Camera-type eye (tissue), 1 donor: ENCODE data around the gene GIGYF1. TPM values are rescaled to one million over a fixed set of nuclear protein-coding genes. Genes with fewer than 3 reads are reported as not detected.

Source experiments
- total RNA-seq: library from RNA; depleted of rRNA; stranded (reverse); fragments of >200 nt; gene quantifications from one replicate; pipeline ENCODE4 v1.2.3, GENCODE V29; 2014

Gene GIGYF1, protein sequence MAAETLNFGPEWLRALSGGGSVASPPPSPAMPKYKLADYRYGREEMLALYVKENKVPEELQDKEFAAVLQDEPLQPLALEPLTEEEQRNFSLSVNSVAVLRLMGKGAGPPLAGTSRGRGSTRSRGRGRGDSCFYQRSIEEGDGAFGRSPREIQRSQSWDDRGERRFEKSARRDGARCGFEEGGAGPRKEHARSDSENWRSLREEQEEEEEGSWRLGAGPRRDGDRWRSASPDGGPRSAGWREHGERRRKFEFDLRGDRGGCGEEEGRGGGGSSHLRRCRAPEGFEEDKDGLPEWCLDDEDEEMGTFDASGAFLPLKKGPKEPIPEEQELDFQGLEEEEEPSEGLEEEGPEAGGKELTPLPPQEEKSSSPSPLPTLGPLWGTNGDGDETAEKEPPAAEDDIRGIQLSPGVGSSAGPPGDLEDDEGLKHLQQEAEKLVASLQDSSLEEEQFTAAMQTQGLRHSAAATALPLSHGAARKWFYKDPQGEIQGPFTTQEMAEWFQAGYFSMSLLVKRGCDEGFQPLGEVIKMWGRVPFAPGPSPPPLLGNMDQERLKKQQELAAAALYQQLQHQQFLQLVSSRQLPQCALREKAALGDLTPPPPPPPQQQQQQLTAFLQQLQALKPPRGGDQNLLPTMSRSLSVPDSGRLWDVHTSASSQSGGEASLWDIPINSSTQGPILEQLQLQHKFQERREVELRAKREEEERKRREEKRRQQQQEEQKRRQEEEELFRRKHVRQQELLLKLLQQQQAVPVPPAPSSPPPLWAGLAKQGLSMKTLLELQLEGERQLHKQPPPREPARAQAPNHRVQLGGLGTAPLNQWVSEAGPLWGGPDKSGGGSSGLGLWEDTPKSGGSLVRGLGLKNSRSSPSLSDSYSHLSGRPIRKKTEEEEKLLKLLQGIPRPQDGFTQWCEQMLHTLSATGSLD (N-terminal part only)
- total RNA-seq, result 45.0 TPM

DNA sequence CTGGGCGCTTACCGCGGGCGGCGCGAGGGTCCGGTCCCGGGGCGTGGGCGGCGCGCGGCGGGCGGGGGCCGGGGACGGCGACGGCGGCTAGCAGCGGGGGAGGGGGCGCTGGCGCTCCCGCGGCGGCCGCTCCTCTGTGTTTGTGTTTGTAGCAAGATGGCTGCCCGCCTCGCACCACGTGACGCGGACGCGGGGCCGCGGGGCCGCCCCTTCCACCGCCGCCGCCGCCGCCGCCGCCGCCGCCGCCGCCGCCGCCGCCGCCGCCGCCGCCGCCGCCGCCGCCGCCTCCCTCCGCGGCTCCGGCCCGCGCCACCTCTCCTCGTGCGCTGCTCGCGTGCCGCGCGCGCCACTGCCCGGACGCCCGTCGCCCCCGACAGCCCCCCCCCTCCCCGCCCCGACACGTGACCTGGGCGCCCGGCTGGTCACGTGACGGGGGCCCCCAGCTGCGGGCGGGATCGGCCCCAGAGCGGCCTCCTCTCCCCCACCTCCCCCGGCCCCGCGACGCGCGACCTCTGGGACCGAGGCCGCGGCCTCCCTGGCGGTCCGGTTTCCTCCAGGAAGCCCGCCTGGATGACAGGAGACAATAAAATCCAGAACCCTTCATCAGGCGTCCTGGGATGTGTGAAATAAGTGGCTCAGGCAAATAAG, at the start of gene GIGYF1:
GIGYF1 (minus strand) TSS at position 153 of the 648 bp plus-strand sequence. CDS start 6,012 bp downstream, outside the sequence.

DNA sequence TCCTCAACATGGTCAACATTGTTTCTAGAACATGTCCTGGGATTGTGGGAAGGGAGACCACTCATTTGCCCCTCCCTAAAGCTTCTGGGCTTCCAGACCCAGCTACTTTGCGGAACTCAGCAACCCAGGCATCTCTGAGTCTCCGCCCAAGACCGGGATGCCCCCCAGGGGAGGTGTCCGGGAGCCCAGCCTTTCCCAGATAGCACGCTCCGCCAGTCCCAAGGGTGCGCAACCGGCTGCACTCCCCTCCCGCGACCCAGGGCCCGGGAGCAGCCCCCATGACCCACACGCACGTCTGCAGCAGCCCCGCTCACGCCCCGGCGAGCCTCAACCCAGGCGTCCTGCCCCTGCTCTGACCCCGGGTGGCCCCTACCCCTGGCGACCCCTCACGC, 26.2 kb upstream of the GIGYF1 start, which contains the start of gene EPO:
EPO (plus strand) TSS at position 190 of the 392 bp plus-strand sequence. CDS start 513 bp downstream, outside the sequence.

DNA sequence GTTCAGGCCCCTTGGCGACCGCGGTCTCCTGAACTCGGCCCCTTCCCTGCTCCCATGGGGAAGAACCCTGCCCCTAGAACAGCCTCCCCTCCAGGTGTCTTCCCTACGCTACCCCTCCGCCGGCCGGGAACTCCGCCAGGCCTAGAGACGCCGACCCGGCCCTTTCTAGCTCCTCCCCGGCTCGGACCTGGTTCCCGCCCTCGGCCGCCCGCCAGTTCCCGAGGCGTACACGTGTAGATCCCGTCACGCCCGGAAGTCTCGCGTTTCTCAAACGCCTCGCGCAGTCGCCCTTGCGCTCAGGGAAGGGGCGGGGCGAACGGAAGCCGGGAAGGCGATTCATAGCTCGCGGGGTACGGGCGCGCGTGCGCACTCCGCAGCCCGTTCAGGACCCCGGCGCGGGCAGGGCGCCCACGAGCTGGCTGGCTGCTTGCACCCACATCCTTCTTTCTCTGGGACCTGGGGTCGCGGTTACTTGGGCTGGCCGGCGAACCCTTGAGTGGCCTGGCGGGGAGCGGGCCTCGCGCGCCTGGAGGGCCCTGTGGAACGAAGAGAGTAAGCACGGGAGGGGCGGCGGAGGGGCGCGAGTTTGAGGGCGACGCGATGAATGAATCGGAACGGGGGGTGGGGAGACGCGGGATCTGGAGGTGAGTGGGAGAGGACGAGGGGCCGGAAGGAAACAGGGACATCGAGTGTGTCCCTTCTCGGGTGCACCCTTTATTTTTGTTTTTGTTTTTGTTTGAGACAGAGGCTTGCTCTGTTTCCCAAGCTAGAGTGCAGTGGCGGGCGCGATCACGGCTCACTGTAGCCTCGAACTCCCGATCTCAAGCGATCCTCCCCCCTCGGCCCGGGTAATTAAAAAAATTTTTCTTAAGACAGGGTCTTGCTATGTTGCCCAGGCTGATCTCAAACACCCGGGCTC, 12.0 kb upstream of the GIGYF1 start, which contains the start of gene POP7:
POP7 (plus strand) TSS at position 369 of the 919 bp plus-strand sequence. CDS start 710 bp downstream, outside the sequence.

DNA sequence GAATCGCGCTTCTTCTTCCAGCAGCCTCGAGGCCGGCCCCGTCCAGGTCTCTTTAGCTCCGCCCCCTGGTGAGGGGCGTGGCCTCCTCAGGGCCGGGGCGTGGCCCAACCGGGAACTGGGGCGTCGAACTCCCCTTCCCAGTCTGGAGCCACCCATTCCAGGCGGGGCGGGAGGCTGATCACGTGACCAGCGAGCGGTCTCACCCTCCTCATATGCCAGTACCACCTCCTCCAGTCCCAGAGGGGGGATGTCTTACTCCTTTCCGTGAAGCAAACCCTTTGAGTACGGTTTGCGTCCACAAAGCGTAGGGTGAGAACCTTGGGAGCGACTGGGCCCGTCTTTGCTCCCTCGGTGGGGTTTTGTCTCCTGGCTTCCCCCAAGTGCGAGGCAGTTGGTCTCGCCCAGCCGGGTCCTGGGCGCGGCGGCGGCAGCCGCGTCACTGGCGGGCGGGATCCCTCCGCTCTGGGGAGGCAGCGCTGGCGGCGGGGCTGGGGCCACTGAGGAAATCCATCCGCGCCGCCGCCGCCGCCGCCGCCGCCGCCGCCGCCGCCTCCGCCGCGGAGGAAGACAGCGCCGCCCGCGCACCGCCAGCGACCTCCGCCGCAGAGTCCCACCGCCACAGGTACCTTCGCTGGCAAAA, 20.6 kb downstream of the GIGYF1 start, which contains the start of gene GNB2:
GNB2 (plus strand) TSS at position 439 of the 640 bp plus-strand sequence. CDS start 2,526 bp downstream, outside the sequence.

DNA sequence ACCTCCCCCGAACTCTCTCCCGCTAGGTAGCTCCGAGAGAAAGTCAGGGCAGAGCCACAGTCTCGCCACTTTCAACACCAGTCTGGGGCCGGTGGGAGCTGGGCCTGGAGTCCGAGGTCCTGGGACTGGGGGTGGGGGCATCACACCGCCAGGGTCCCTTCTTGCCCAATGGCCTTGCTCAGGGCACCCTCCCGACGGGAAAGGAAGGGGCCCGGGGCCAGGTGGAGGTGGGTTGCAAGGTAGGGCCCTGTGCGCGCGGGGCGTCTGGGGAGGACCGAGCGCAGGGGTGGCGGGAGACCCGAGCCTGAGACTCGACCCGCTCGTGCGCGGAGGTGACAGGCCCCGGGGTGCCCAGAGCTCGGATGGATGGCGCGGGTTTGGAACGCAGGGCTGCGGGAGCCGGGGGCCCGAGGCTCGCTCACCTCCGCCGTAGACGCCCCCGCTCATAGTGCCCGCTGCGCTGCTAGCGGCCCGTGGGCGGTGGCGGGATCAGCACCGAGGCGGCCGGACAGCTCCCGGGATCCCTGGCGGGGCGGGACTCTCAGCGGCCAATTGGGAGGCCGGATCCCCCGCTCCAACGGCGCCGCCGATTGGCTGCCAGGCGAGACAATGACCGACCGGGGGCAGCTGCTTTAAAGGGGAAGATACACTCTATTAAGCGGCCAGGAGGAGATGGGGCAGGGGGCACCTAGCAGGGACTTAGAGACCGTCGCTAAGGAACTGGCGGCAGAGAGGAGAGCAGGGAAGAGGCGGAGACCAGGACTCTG, 38.0 kb downstream of the GIGYF1 start, which contains the start of gene ACTL6B:
ACTL6B (minus strand) TSS at position 541 of the 767 bp plus-strand sequence; CDS start at position 447, 94 bp downstream.

DNA sequence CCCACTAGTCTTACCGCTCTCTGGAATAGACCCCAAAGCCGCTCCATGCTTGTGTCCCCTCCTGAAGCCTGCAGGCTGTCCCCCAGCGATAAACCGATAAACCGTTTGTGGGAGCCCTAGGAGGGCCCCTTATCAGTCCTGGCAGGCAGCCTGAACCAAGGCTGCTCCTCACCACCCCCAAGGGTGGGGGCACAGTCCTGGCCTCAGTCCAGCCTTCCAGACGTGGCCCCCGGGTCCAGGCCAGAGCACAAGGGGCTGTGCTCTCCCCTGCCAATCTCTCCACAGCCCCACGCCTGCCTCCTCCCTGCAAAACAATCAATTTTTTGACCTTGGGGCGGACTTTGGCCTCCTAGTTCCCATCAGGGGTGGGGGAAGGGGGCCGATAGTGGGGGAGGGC, 52.6 kb downstream of the GIGYF1 start, which contains the start of gene TFR2:
TFR2 (minus strand) TSS at position 90 of the 397 bp plus-strand sequence; CDS start at position 47, 43 bp downstream.

Other genes starting within 250 kb of the GIGYF1 start
- gene SPACDR, start 230.0 kb downstream of the GIGYF1 start, total RNA-seq, result not detected
- 29.0 TPM for gene TSC22D4, start 215.0 kb downstream of the GIGYF1 start, total RNA-seq
- 6.0 TPM for gene NYAP1, start 210.3 kb downstream of the GIGYF1 start, total RNA-seq
- 7.5 TPM for gene AGFG2, start 155.0 kb downstream of the GIGYF1 start, total RNA-seq
- not detected for gene SAP25, start 120.3 kb downstream of the GIGYF1 start, total RNA-seq
- 41.8 TPM for gene LRCH4, start 108.1 kb downstream of the GIGYF1 start, total RNA-seq
- gene FBXO24, start 107.9 kb downstream of the GIGYF1 start, total RNA-seq, result 2.5 TPM
- 198 TPM for gene PCOLCE, start 91.9 kb downstream of the GIGYF1 start, total RNA-seq
- 10.0 TPM for gene MOSPD3, start 81.7 kb downstream of the GIGYF1 start, total RNA-seq
- 6.2 TPM for gene TFR2, start 52.7 kb downstream of the GIGYF1 start, total RNA-seq
- gene ACTL6B, start 37.8 kb downstream of the GIGYF1 start, total RNA-seq, result 14.7 TPM
- gene GNB2, start 20.5 kb downstream of the GIGYF1 start, total RNA-seq, result 103 TPM
- gene POP7, start 11.9 kb upstream of the GIGYF1 start, total RNA-seq, result 25.2 TPM
- not detected for gene EPO, start 26.2 kb upstream of the GIGYF1 start, total RNA-seq
- not detected for gene ZAN, start 39.3 kb upstream of the GIGYF1 start, total RNA-seq
- gene EPHB4, start 133.3 kb upstream of the GIGYF1 start, total RNA-seq, result 53.1 TPM
- 17.0 TPM for gene SLC12A9, start 158.5 kb upstream of the GIGYF1 start, total RNA-seq
- 44.5 TPM for gene TRIP6, start 173.1 kb upstream of the GIGYF1 start, total RNA-seq
- gene SRRT, start 180.9 kb upstream of the GIGYF1 start, total RNA-seq, result 88.3 TPM
- gene UFSP1, start 195.5 kb upstream of the GIGYF1 start, total RNA-seq, result 0.82 TPM
- gene ACHE, start 201.6 kb upstream of the GIGYF1 start, total RNA-seq, result 25.7 TPM